T follicular helper cell (primary cell): ENCODE data around the gene BCOR.

Source experiments
- DNase-seq: peaks from one replicate; pipeline ENCODE4 v3.0.0-alpha.2; 2020; ENCODE audit warnings: low read depth

The BCOR gene

DNA sequence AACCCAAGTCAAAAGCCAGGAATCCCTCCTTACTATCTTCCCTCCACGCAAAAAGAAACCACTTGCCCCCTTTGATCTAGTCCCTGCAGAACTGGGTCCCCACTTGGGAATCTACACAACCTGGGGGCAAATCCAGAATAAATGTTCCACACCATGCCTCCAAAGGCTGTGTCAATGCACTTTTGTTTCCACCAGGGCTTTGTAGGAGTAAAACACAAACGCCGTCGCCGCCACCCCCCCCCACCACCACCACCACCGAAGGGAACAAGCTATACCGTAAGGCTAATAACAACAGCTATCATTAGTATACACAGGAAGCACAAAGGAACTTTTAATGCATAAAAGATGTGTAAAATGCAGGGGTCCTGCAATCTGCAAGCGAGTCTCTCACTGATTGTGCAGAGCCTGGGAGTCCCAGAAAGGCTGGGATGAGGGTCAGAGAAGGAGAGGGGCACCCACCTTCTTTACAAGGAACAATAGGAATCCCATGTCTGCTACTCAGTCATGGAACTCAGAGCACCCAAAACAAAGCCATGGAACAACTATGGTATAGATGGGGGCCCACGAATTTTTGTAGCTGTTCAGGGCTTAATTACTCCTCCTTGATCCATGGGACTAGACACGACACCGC, 13.2 kb downstream of the BCOR start:
- no peak for DNase-seq

DNA sequence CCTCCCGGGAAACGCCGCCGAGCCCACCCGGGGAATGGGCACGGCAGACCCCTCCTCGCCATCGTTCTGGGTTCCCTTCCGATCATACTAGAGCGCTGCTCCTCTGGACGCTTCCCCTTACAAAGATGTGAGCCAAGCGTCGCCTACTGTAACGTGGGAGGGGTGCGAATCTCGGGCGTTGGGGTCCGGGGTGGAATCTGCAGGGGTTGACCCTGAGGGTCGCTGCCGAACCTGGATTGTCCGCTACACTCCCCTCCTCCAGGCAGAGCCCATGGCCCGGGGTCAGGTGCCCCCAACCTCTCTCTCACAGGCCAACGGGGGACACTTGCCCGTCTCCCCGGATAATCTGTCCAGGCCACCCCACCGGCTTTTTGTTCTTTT, 13.8 kb downstream of the BCOR start:
- DNase-seq = no peak

DNA sequence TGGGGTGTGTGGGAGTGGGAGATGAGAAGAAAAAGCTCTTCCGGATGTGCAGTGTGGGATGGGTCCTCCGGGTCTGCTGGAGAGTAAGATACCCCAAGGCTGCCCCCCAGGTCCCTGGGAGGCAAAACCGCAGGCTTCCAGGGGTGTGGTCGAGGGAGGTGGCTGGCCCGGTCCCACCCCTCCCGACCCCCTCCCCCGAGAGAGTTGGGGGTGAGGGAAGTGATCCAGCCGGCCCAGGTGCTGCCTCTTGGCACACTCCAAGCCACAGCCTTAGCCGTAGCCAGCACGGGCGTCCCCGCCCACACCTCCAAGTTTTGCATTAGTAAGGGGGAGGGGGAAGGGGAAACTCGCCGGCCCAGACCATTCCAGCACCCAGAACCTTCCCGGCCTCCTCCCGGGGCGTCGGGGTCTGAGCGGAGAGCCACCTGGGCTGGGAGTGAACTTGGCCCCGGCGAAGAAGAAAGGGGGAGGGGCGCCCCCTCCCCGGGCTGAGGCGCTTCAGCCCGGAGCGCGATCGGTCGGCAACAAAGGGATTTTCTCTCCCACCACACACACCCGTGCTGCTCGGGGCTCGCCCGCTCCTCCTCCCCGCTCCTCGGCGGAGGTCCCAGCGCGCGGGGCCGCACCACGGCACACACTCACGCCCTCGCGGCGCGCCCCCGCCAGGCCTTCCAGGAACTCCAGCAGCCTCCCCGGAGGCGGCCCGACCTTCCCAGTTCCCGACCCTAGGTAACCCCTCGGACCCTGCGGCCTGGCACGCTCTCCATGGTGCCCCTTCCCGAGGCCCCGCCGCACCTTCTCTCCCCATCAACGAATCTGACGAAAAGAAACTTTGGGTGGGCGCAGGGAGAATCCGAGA, 14.4 kb downstream of the BCOR start:
- no peak for DNase-seq

DNA sequence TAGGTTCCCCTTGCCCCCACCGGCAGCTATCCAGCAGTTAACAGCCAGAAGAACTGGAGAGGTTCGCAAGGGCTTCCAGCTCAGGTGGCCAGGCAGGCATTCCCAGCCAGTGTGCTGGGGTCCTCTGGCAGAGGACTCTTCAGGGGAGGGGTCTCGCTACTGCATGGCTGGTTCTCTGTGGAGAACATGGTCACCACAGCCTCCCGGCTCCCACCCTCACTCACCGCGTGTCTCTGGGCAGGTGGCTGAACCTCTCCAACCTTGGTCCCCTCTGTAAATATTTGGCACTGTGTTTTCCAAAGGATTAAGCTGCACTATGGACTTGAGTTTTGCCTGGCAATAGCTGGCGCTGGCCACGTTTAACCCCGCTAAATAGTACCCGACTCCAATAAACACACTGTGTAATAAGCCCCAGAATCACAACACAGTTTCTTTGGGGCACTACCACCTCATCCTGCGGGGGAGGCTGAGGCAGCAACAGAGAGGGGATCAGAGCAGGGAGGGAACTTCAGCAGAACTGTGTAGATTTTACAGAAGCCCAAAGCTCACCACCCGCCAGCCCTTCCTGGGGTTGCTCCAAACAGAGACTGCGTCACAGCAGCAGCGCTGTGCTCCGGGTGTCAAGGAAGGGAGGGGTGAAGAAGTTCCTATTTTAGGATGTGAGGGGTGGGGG, 15.2 kb downstream of the BCOR start:
- DNase-seq = no peak

DNA sequence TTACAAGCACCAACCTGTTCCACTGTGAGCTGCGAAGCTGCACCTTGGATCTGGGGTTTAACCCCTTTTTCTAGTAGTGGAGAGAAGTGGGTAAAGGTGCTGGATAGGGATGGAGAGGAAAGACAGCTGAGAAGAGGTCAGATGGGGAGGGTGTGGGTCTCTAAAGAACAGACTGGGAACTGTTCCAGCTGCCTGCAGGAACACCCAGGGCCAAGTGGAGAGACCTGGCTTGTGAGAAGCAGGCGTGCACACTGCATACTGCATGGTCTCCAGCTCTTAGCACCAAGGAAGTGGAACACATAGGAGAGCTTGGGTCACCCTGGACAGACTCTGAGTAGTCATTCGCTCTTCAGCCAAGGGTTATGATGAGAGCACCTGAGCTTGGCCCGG, 16.1 kb downstream of the BCOR start:
- no peak for DNase-seq

DNA sequence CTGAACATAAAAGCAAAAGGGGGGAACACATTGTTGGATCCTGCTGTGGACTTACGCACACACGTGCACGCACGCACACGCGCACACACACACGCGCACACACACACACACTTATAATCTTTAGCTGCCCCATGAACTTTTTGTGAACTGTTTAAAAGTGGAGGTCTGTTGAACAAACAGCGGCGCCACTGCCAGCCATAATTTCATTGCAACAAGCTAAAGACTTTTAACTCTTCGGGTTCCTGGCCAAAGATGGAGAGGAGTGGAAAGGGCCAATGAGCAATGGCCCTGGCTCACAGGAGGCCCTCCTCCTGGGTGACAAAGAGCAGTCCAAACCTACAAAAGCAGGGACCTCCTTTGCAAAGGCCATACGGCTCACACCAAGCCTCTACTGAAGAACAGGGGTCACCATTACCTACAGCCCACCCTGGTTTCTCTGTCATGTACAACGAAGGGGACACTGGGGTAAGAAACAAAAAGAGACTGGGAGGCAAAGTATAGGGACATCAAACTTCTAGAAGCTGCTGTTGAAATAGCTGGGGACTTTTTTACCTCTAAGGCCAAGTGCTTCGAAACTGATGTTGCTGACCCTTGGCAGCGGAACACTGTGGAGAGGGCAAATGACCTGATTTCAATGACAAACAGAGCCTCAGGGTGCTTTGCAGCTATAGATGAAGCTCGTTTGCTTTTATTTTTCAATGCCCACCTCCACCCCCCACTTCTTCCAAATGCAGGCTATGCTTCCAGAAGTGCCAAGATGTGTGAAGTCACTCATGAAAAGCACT, 16.7 kb downstream of the BCOR start:
- no peak for DNase-seq

DNA sequence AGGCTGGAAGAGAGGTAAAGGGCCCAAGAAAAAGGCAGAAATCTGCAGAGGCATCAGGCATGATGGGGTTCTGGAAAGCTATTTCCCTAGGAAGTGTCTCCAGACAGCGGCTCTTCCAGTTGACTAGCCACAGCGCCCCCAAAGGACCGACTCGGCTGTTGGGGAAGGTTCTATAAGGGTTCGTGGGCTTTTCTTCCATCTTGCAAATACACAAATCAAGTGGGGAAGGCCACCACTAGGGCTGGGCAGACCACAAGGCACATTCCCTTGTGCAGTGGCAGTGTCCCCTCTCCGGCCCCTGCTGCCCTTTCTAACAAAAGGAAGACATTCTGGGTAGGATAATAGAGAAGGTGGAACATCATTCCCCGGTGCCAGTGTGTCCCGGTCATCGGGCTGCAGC, 18.2 kb downstream of the BCOR start:
- DNase-seq = no peak

DNA sequence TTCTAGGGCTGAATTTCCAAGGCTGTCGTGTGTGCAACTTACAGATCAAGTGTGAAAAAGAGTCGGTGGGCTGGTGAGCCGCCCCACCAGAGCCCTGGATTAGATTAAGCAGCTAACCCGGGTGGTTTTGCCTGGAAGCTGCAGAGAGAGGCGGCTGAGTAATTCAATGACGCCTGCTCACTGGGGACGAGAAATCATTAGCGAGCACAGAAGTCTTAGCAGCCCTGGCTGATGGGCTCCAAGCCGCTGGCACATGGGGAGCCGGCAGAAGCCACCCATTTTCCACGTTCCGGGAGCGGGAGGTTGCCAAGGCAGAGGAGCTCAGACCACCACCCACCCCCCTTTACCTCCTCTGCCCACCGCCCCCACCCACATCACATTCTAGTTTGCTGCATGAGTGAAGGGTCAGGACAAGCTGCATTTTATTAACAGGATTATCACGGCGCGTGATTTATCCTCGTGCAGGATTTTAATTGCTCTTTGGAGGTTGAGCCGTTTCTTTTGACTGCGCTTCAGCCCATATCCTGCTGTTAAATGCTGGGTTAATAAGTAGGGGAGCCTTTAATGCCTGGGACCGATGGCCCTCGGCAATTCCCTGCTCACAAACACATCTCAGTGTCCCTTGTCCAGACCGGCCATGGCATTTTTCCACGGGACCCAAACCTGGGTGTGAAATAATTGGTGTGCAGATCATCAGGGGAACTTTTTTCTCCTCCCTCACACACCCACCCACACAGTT, 19.1 kb downstream of the BCOR start:
- no peak for DNase-seq

DNA sequence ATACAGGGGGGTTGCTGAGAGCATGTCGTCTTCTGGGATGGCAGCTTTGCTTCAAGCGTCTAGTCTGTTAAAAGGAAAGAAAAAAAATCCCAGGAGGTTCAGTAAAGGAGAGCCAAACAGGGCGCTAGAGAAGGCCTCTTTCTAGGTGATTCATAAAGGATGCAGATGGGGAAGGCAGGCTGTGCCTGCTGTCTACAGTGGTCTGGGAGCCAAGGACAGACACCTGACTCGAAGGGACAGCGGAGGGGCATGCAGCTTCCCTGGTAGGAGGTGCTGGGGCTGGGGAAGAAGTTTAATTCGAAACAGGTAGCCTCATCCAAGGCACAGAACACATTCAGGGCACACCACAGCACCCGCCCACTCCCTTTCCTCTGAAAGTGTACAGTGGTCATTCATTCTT, 19.9 kb downstream of the BCOR start:
- no peak for DNase-seq

DNA sequence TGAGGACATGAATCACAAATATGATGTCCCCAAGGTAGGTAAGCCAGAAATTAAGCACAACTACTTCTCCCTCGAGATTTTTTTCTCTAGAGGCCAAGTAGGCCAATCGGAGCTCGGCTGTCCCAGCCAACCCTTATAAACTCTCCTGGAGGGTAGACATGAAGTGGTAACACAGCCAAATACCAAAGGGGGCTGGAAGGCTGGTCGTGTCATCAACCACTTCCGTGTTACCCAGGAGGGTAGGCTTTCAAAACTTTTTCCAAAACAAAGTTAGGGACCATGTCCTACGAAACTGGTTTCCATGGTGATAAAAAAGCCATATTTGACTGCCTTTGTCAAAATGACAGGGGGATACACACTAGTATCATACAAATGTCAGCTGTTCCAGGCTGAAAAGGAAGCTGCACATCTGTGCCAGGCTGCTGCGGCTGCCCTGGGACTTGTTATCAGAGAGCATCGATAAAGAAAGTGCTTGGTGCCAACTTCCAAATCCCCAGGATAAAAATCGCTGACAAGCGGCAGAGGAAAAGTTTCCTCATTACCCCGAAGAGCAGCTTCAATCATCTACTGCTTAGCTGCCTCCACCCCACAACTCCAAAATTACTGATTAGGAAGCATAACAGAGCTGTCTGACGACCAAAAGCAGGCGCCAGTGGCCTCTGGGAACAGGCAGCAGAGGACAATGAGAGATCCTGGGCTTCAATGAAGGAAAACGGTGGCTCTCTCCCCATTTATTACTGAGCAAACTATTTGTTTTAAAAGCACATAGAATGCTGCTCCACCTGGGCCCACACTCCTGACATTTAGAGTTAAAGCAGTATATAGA, 20.8 kb downstream of the BCOR start:
- DNase-seq = no peak

DNA sequence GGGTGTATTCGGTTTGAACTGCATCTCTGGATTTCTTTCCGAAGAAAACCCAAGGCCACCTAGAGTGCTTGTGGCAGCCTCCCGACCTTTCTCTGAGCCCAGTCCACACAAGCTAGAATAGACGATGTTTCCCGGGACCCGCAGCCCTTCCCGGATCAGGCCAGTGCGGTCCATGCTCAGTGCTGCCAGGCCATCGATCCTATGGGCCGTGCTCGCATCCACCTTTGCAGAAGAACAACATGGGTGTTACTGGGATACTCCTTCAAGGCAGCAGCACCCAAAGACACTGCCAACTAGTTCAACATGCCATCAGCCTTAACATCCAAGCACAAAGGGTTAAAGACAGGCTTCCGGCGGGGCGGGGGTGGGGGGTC, 22.8 kb downstream of the BCOR start:
- DNase-seq = no peak

DNA sequence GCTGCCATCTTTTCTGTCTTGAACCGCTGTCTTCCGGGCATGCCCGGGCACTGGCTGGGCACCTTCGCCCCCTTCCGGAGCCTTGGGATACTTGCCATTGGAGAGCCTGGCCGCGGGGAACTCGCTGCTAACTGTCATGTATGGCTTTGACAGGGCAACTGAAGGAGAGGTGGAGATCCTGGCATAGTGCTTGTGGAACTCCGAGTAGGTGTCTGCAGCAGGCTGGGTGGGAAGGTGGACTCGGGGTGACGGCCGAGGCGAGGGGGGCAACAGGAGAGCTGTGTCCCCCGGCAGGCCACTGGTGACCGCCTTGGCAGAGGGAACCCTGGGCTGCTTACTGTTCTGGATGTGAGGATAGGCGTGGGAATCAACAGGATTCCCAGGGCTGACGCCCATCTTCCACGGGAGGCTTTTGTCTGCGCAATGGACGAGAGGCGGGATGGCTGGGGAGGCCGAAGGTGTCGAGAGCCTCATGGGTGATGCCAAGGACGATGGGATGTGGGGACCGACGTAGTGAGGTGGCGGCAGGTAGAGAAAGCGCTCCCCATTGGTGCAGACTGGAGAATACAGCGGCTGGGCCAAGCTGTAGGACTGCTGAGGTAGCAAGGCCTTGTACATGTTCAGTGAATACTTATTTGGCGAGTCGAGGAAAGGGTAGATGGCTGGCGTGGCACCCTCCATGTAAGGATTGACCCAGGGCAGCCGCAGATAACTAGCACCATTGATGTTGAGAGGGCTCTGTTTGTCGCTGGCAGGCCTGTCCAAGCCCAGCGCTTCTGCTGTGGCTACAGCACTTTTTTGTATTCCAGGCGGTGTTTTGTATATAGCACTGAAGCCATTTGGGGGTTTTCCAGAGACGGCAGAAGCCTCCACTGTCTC, 23.4 kb downstream of the BCOR start:
- no peak for DNase-seq

DNA sequence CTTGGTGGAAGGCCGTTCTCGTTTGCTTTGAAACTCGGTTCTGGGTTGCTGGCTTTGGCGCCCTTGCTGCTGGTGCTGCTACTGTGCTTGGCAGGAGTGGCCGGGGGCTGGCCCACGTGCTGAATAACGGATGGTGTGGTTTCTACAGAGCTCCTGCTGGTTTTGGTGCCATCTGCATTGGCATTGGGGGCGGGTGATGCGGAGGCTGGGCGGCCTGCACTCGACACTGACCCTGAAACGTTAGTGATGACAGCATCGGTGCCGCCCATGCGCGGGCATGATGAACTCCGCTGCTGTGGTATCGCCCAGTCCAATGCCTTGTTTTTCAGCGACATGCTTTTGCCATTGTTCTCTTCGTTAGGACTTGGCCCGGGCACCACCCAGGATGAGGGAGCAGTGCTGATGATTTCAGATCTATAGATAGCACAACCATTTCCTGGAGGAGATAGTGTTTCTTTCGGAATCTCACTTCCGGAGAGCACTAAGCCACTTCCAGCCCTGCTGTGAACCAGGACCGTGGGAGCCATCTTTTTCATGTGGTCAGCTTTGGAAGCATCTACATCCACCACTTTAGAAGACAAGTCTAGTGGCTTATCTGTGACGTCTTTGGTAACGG, 24.2 kb downstream of the BCOR start:
- DNase-seq = no peak

DNA sequence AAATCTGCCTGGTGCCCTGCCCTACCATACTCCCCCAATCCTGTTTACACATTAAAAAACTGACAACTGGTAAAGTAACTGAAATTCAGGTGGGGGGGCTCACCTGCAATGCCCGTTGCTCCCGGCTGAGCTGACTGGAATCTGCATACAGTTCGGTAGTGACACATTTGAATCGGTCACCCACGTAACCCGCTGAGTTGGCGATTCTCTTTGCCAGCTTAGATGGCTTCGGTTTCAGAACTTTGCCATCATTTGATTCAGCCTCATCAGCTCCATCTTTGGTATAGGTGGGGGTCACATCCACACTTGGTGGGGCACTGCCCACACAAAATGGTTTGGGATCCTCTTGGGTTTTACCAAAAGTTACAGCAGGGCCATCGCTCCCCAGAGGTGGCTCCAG, 25.5 kb downstream of the BCOR start:
- no peak for DNase-seq

DNA sequence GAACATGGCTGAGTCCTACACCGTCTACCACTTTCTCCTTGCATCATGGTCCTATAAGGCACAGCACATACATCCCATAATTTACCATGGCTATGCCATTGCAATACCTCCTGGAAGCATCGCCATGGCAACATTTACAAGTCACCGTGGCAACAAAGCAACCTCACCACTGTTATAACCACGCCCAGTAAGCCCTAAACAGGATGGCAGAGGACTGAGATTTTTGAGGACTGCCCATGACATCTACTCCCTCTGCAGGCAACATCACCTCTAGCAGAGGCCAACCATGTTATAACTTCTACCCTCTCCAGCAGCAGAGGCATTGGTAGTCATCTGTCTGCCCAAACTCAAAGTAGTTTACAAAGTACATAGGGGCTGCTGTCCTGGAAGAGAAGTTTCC, 29.7 kb downstream of the BCOR start:
- no peak for DNase-seq

DNA sequence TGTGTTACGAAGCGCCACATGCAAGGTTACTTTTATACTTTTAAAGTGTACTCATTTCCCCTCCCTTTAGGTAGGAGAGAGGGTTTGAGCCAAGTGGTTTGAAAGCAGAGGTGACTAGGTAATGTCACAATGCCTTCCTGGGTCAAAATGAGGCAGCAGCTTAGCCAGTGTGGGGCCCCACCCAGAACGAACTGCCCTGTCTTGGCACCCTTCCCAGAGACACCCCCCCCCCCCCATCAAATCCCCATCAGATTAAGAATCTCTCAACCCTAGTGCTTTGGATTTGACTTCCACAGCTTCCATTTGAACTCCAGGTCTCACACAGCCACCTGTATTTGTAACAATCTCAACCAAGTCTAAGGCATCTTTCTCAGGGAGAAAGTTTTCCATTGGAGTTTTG, 31.1 kb downstream of the BCOR start:
- no peak for DNase-seq

DNA sequence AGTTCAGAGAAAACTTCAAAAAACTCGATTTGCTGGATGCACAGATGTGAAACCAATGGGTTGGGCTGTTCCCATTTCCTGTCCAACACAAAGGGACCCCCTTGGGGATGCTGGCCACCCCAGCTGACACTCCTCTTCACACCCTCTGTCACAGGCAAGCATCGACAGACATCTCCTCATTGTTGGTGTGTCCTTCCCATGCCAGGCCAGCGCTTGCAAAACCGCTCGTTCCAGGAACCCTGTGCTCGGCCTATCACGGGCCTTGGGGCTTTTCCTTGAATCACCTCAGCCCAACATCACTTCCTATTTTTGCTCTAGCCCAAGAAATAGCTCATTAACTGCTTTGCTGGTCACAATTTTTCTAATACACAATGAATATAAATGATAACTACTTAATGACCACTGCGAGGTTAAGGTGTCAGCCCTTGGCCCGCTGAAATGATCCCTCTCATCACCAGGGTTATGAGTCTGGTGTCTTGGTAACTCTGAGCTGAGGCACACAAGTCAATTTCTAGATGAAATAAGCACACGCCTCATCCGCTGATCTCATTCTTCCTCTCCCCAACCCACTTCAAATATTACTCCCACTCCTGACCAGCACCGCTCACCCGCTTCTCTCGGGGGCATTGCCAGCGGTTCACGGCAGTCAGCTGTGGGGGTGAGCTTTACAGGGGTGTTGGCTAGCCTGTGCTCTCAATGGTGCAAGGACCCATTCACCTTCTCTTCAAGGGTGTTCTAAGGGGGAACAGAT, 32.3 kb downstream of the BCOR start:
- DNase-seq = no peak

DNA sequence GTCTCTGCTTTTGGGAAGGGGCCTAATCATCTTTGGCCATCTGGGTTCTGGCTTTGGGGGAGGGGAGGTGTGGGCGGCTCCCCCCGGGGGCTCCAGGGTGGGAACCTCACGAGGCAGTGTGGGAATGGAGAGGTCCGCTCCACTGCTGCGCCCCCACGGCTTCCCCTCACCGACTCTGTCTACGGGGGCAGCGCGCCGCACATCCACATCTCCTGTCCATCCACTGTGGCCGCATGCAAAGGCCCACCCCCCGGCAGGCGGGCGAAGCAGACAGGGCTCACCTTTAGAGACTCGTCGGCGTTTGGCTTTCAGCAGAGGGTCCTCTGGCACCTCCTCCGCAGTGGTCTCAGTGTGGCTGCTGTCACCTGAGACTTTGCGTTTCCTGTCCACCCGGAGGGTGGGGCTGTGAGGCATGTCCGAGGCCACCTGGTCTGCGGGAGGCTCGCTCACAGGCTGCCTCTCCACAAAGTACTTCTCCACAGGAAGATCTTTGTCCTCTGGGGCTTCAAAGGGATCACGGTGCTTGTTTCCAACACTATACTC, 33.6 kb downstream of the BCOR start:
- no peak for DNase-seq
